Midbrain (tissue), 1 donor: ENCODE data around the gene CPN2.

Experiments
- DNase-seq: peaks from one replicate; lab custom pipeline; 2025; lab: John Stamatoyannopoulos, UW

The CPN2 gene

GRCh38 chr3:194381460-194381875, 30.3 kb upstream of the CPN2 start:
- DNase-seq, result no peak

GRCh38 chr3:194380326-194380725, 29.2 kb upstream of the CPN2 start:
- no peak for DNase-seq

DNA sequence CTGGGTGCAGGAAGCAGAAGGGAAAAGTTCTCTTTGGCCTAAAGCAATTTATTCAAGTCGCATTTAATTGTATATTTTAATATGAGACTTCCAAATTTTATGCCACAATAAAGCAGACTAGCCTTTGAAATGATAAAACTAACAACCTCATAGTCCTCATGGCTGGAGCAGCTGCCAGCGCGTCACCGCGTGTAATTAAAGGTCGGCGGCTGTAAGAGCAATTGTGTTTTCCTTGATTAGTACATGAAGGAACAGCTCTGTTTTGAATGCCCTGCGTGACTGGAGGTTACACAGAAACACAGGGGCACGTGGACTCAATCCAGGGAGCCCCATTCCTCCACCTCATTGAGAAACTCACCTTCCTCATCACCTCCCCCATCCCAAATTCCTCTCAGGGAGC, 28.5 kb upstream of the CPN2 start:
- DNase-seq, result no peak

DNA sequence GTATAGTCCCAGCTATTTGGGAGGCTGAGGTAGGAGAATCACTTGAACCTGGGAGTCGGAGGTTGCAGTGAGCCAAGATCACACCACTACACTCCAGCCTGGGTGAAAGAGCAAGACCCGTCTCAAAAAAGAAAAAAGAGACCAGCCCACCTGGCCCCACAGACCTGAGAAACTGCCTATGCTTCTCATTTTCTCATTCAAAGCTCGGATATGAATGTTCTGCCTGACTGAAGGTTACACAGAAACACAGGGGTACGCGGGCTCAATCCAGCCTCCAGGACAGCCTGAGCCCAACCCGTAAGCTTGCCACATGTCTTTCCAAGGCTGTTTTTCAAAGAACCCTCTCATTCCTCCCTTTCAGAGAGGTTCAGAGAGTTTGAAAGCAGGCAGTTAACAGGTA, 28.1 kb upstream of the CPN2 start:
- DNase-seq, result no peak

DNA sequence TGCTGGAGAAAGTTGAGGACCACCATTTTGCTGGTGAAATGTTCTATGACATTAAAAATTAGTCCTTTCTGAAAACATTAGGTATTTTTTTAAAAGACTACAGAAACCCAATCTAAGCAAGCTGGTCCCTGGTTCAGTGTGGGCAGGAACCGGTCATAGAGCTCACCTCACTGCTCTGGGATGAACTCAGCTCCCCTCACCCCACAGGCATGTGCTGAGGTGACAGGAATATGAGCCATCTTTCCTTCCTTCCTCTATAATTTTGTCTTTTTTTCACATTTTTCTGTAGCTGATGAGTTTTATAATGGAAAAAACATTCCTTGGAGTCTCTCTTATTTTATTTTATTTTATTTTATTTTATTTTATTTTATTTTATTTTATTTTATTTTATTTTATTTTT, 26.6 kb upstream of the CPN2 start:
- no peak for DNase-seq

DNA sequence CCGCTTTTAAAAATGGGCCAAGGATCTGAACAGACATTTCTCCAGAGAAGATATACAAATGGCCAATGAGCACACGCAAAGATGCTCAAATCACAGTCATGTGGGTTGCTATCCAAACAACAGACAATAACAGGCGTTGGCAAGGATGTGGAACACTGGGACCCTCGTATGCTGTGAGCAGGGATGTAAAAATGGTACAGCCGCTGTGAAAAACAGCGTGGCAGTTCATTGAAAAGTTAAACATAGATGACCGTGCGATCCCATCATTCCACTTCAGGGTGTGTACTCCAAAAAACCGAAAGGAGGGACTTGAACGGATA, 25.1 kb upstream of the CPN2 start:
- no peak for DNase-seq

DNA sequence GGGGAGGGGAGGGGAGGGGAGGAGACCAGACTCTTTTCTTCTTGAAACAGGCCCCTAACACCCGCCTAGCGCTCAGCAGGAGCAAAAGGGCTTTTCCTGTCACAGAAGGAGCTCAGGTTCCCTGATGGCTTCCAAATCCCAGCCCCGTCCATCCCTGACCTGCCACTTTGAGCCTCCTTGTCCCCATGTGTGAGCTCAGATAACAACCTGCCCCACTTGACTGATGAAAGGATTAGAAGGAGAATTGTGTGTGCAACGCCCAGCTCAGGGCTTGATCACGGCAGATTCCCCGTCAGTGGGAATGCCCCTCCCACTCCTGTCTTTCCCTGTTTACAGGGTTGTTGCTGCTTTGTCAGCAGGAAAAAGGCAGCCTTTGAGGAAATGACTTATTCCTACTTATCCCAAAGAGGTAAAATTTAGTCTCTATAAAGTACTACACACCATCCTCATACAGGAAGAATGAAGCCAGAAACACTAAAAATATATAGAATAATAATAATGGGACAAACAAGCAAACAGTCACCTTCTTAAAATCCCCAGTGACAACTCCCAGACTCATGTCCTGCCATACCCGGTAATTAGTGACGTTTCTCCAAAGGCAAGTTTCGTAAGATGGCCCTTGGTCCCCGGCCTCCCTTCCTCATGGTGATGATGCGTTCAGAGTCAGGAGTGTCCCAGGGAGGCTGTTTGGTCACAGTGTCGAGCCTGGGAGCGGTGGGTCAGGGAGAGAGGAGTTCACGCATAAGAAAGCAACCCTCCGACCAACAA, 24.5 kb upstream of the CPN2 start:
- DNase-seq, result no peak

DNA sequence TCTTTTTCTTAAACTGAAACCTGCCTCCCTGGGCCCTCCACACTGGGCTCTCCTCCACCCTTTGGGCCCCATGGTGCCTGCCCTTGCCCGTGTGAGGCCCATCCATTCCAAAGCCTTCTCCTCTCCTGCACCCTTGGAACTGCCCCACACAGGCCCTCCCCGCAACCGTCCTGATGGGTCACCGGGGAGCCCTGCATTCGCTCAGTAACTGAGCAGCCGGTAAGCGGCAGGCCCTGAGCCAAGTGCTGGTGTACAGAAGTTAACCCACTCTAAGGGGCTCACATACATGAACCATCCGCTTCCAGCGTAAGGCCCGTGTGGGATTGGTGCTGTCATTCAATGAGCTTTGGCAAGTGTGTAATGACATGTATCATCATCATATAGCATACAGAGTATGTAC, 23.8 kb upstream of the CPN2 start:
- no peak for DNase-seq

DNA sequence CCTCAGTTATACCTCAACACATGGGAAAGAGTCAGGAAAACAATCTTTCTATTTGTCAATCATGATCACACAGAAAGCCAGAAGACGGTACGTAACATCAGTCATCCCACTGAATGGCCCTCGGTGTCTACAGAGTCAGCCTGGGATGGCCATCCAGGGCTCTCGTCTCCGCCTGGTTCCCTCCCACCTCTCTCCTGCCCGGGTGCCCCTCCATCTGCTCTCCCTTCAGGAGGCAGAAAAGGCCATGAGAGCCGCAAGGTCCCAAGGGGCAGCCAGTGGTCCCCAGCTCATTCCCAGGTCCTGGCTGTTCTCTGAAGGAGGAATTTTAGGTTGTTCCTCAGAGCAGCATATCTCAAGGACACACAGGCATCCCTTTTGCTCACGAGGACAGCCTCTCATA, 22.8 kb upstream of the CPN2 start:
- no peak for DNase-seq

- DNase-seq, result no peak
These were observed 21.9 kb upstream of the CPN2 start for GRCh38 chr3:194373028-194373427.

- DNase-seq, result no peak
These were observed 19.6 kb upstream of the CPN2 start for GRCh38 chr3:194370753-194371152.

GRCh38 chr3:194369522-194370279, 18.6 kb upstream of the CPN2 start, which contains the start of gene LRRC15:
Gene LRRC15 (minus strand): TSS chr3:194369743. CDS start chr3:194361043, 8,700 bp downstream.
- DNase-seq, result no peak

- DNase-seq, result no peak
These were observed 17.8 kb upstream of the CPN2 start for GRCh38 chr3:194368918-194369317.

GRCh38 chr3:194367992-194368841, 17.1 kb upstream of the CPN2 start:
- DNase-seq, result no peak

GRCh38 chr3:194365978-194366490, 14.9 kb upstream of the CPN2 start:
- no peak for DNase-seq

DNA sequence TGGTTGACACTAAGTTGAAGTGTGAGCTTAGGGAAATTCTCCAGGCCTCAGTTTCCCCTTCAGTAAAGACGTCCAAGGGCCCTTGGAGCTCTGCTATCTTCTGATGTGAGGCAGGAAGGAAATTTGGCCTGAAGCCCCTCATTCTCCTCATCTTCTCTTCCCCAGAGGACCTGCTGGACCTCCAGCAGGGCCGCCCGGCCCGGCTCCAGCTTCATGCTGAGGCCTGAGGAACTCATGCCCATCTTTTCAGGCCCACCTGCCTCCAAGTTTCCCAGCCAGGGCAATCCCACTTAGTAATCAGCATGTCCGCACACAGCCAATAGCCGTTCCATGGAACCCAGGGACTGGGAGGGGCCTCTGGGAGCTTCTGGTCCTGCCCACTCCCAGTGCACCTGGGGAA, 14.4 kb upstream of the CPN2 start:
- DNase-seq, result no peak

DNA sequence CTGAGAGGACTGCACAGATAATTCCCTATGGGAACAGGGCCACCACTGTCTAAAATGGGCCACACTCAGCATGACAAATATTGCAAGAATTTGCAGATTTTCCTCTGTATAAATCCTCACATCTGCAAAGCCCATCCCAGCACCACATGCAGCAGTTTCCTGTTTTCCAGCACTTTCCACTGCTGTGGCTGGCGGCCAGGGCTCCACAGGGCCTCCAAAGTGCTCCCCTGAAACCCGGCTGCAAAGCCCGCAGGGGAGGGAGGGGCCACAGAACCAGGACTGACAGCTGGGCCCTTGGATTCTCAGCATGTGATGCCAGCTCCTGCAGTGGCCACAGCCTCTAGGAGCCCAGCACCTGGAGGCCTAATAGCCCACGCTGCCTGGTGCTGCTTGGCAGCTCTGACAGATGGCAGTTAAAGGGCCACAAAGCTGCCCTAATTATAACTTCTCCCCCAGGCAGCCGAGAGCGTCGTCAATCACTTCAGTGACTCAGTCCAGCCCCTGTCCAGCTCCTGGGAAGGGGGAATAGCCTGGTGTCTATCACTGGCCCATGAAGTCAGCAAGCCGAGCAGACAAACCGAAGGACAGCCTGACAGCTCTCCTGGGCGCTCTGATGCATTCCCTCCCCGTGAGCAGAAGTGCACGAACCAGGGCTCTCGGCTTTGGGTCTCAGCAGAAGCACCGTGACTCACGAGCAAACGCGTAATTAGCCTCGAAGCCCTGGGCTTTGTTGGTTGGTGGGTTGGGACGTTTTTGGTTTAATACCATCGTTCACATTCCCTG, 13.7 kb upstream of the CPN2 start:
- no peak for DNase-seq

DNA sequence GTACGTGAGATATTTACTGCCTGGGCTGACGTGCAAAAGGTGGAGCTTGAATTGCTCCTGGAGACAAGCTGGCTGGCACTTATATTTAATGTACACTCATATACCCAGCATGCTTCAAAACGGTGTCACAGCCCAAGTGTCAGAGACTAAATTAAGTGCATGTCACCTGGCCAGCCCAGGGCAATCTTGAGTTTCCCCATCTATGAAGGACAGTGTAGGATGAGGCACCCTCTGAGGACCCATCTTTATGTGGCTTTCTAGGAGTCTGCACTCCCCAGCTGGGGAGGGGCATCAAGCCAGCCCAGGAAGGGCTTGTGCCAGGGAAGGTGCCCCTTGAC, 13.2 kb upstream of the CPN2 start:
- no peak for DNase-seq

DNA sequence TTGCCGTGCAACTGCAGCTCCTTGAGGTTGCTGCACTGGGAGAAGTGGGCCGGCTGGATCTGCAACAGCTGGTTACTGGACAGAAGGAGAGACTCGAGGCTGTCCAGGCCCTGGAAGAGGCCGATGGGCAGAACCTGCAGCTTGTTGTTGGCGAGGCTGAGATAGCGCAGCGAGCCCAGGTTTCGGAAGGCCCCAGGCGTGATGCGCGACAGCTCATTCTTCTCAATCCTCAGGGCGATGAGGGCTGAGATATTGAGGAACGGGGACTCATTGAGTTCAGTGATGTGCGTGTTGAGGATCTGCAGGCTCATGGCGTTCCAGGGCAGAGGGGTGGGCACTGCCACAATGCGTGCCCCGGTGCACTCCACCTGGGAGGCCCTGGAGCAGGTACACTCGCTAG, 9.4 kb upstream of the CPN2 start:
- DNase-seq, result no peak

GRCh38 chr3:194357681-194358080, 6.6 kb upstream of the CPN2 start:
- DNase-seq, result no peak

DNA sequence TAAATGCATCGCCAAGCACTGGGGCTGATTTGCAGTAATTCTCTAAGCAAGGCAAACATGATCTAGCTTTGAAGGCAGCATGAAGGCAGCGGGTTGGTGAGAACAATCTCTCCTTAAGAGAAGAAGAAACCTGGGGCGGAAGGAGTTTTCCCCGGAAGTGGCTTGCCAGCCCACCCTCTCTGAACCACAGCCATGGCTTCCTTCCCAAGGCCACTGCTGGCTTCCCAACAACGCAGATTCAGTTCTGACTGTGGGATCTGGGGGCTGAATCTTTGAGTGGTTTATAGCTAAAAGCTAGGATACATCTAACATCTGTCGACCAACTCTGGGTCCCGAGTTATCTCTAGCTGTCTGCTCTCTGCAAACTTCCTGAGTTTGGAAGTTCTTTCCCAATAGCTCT, 4.3 kb upstream of the CPN2 start:
- DNase-seq, result no peak

DNA sequence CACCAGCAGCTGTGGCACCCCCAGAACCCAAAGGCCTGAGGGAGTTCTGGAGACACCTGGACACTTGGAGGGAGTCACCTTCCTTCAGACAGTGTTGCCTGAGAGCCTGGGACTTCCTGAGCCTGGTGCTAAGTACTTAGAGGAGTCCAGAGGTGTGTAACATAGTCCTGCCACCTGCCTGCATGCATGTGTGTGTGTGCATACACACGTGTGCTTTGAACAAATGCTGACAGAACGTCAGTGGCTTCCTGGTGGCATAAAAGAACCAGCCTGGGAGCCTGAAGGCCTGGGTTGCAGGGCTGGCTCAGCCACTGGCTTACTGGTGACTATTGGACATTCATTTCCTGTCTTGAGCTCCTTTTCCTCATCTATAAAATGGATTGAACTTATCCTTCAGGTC, 3.2 kb upstream of the CPN2 start:
- DNase-seq, result no peak
